ENCODE results near the gene BPIFB2. TPM values are rescaled to one million over a fixed set of nuclear protein-coding genes. Genes with fewer than 3 reads are reported as not detected.

BPIFB2 gene
- polyA plus RNA-seq, 1 of the 3 experiments (the other 2 are of a cell fraction), result not detected

- no peaks in the 10 kb centered on the region for H3K4me1 ChIP-seq (ENCODE audit: control insufficient read depth in 1 of 2, insufficient read depth in 2 of 2, low read depth in 1 of 2, low read length in 1 of 2)
- no peaks in the 10 kb centered on the region for H3K9me3 ChIP-seq
- no peak overlapping the region for H2AFZ ChIP-seq (ENCODE audit: low read depth)
- H4K20me1 ChIP-seq (ENCODE audit: insufficient read depth), result no peaks in the 10 kb centered on the region
- H3K79me2 ChIP-seq (ENCODE audit: insufficient read depth), result no peaks in the 10 kb centered on the region
- peaks cover 18% of the 10 kb centered on the region for H3K27me3 ChIP-seq (ENCODE audit: insufficient read depth)
- POLR2A ChIA-PET, result no interaction called here
- no peaks in the 10 kb centered on the region for H3K9me2 ChIP-seq
- no peak overlapping the region for H3K9ac ChIP-seq
- TF ChIP-seq MEF2A (IDR thresholded peaks at IDR 0.05; ENCODE audit: borderline replicate concordance, low read depth), result no peak
- no peak for TF ChIP-seq IRF3 (IDR thresholded peaks at IDR 0.05; ENCODE audit: low read depth, low read length)
- H3K27ac ChIP-seq (ENCODE audit: low read depth in 2 of 2, low read length in 1 of 2), result no peak overlapping the region
- H3K36me3 ChIP-seq (replicated peaks in 1 of 2; ENCODE audit: control insufficient read depth in 1 of 2, insufficient read depth in 2 of 2, low read length in 1 of 2), result no peaks in the 10 kb centered on the region
- H3F3A ChIP-seq (replicated peaks; ENCODE audit: insufficient read depth), result no peaks in the 10 kb centered on the region
- no peak overlapping the region for H3K4me3 ChIP-seq (ENCODE audit: low read depth in 2 of 2, low read length in 1 of 2)
- DNase-seq, result no peak
- CTCF ChIA-PET, result no interaction called here
- WGBS (ENCODE audit: low lambda C conversion rate), result 0% methylated on average over 3 of the region's 3 CpGs
- H3K4me2 ChIP-seq, result no peak overlapping the region
Measured at GRCh38 chr20:33021879-33022278, 14.4 kb downstream of the BPIFB2 start.

GRCh38 chr20:33022289-33022688 is 14.8 kb downstream of the BPIFB2 start:
- no peaks in the 10 kb centered on the region for H3K9me2 ChIP-seq
- no peaks in the 10 kb centered on the region for H3K36me3 ChIP-seq (replicated peaks in 1 of 2; ENCODE audit: control insufficient read depth in 1 of 2, insufficient read depth in 2 of 2, low read length in 1 of 2)
- H3K4me1 ChIP-seq (ENCODE audit: control insufficient read depth in 1 of 2, insufficient read depth in 2 of 2, low read depth in 1 of 2, low read length in 1 of 2), result no peaks in the 10 kb centered on the region
- H3K79me2 ChIP-seq (ENCODE audit: insufficient read depth), result no peaks in the 10 kb centered on the region
- no peak overlapping the region for H3K4me2 ChIP-seq
- no peak overlapping the region for H3K9ac ChIP-seq
- no peaks in the 10 kb centered on the region for H3K9me3 ChIP-seq
- CTCF ChIA-PET, result no interaction called here
- H3K27me3 ChIP-seq (ENCODE audit: insufficient read depth), result peaks cover 14% of the 10 kb centered on the region; the same call in 1 of the 2 replicates
- H3K4me3 ChIP-seq (ENCODE audit: low read depth in 2 of 2, low read length in 1 of 2), result no peak overlapping the region
- no peaks in the 10 kb centered on the region for H4K20me1 ChIP-seq (ENCODE audit: insufficient read depth)
- H3F3A ChIP-seq (replicated peaks; ENCODE audit: insufficient read depth), result no peaks in the 10 kb centered on the region
- no peak overlapping the region for H2AFZ ChIP-seq (ENCODE audit: low read depth)
- no peak for DNase-seq
- POLR2A ChIA-PET, result no interaction called here
- TF ChIP-seq POLR2AphosphoS5 (IDR thresholded peaks at IDR 0.05; ENCODE audit: low read depth, low read length), result no peak
- no peak for TF ChIP-seq PBX3 (IDR thresholded peaks at IDR 0.05)
- no peak for TF ChIP-seq CTCF (IDR thresholded peaks at IDR 0.05)
- TF ChIP-seq MAX (IDR thresholded peaks at IDR 0.05; ENCODE audit: low read depth), result no peak
- no peak for TF ChIP-seq CHD2 (IDR thresholded peaks at IDR 0.05; ENCODE audit: low read length, partially characterized antibody)
- TF ChIP-seq IRF3 (IDR thresholded peaks at IDR 0.05; ENCODE audit: low read depth, low read length), result no peak
- no peak for TF ChIP-seq RAD21 (IDR thresholded peaks at IDR 0.05; ENCODE audit: low read length)
- TF ChIP-seq GATA2 (CRISPR knock-in tag; IDR thresholded peaks at IDR 0.05), result no peak
- no peak for TF ChIP-seq NRF1 (IDR thresholded peaks at IDR 0.05; ENCODE audit: low read depth, low read length)
- no peak for TF ChIP-seq RCOR1 (IDR thresholded peaks at IDR 0.05; ENCODE audit: low read length)
- no peak for TF ChIP-seq RFX5 (IDR thresholded peaks at IDR 0.05; ENCODE audit: low read length)
- no peak for TF ChIP-seq EP300 (IDR thresholded peaks at IDR 0.05; ENCODE audit: borderline replicate concordance in 1 of 2, low read depth in 1 of 2, low read length in 1 of 2)
- TF ChIP-seq REST (IDR thresholded peaks at IDR 0.05; ENCODE audit: low read depth, low read length), result no peak
- no peak for TF ChIP-seq RXRA (IDR thresholded peaks at IDR 0.05; ENCODE audit: borderline replicate concordance, low read depth)
- WGBS (ENCODE audit: low lambda C conversion rate), result 17% methylated on average over 2 of the region's 4 CpGs
- no peak overlapping the region for H3K27ac ChIP-seq (ENCODE audit: low read depth in 2 of 2, low read length in 1 of 2)

All from SK-N-SH (cell line).